Natural killer cell (primary cell): ENCODE results near the gene RAD9B. TPM values are rescaled to one million over a fixed set of nuclear protein-coding genes. Genes with fewer than 3 reads are reported as not detected.

Experiments used
- ATAC-seq, 3 donors: fragments of 150-1000 bp in 2 of 3; fragments of 200-7000 bp in 1 of 3; cut with Tn5 transposase; 1 replicate in 1 of 3; 2 replicates in 2 of 3; pipeline ENCODE4 v1.10.0; 2021; ENCODE audit warnings: mild to moderate bottlenecking in 2 of 3, moderate library complexity in 2 of 3
- DNase-seq, 2 donors: peaks; one replicate each; pipeline versions ENCODE4 v3.0.0 to v3.0.0-alpha.2; 2013 to 2021; ENCODE audit warnings: mixed read lengths in 1 of 2
- H3K27ac ChIP-seq: one replicate; pipeline ENCODE4 v1.5.1; 2013; ENCODE audit warnings: mild to moderate bottlenecking, low read length
- H3K27me3 ChIP-seq: one replicate; pipeline ENCODE4 v1.6.1; 2013; ENCODE audit warnings: low read length; ENCODE audit not compliant: control insufficient read depth, insufficient read depth
- H3K36me3 ChIP-seq: one replicate; pipeline ENCODE4 v1.6.1; 2013; ENCODE audit warnings: low read length; ENCODE audit not compliant: control insufficient read depth, insufficient read depth
- H3K4me1 ChIP-seq: one replicate; pipeline ENCODE4 v1.6.1; 2013; ENCODE audit warnings: low read length; ENCODE audit not compliant: control insufficient read depth, insufficient read depth
- H3K4me3 ChIP-seq: one replicate; pipeline ENCODE4 v1.5.1; 2013; ENCODE audit warnings: low read length
- H3K9me3 ChIP-seq: one replicate; pipeline ENCODE4 v1.6.1; 2013; ENCODE audit warnings: low read length; ENCODE audit not compliant: control insufficient read depth, insufficient read depth
- H3K27ac Mint-ChIP-seq, 2 donors: one replicate each; pipeline ENCODE4 v1.8.0; 2022; ENCODE audit warnings: mild to moderate bottlenecking in 2 of 2, mixed read lengths in 2 of 2, moderate library complexity in 1 of 2
- H3K27me3 Mint-ChIP-seq, 2 donors: one replicate each; pipeline ENCODE4 v1.8.0; 2022; ENCODE audit warnings: low read depth in 2 of 2, mixed read lengths in 2 of 2
- H3K36me3 Mint-ChIP-seq: one replicate; pipeline ENCODE4 v1.8.0; 2022; ENCODE audit warnings: mixed read lengths
- H3K4me1 Mint-ChIP-seq, 2 donors: one replicate each; pipeline ENCODE4 v1.8.0; 2022; ENCODE audit warnings: mixed read lengths in 2 of 2
- H3K4me3 Mint-ChIP-seq: one replicate; pipeline ENCODE4 v1.8.0; 2022; ENCODE audit warnings: mild to moderate bottlenecking, moderate library complexity, mixed read lengths
- H3K9me3 Mint-ChIP-seq, 2 donors: one replicate each; pipeline ENCODE4 v1.8.0; 2022; ENCODE audit warnings: mixed read lengths in 2 of 2
- WGBS: methylation state at CpG from one replicate; pipeline ENCODE4 v1.1.7; 2013; ENCODE audit warnings: missing lambda C conversion rate; ENCODE audit not compliant: insufficient coverage; 5-methylcytosine and 5-hydroxymethylcytosine counted together
- intact Hi-C: fragments of 100-400 bp; cut with micrococcal nuclease; formaldehyde crosslinking; loops from one replicate; pipeline ENCODE4 v1.14.2; 2022
- total RNA-seq, 4 donors: library from RNA; stranded (reverse); fragments of 120-200 nt in 1 of 4; gene quantifications; one replicate each; pipeline versions ENCODE4 v1.2.3 to v1.2.4, GENCODE V29; 2013 to 2022
- TF ChIP-seq, protein P1 (sequence below): fragments of 200-600 bp; IDR thresholded peaks from one replicate; pipeline ENCODE4 v1.8.0; 2022; ENCODE audit warnings: antibody characterized with exemption

RAD9B gene
- total RNA-seq, 3 donors from 2014 or later (not counting 1 experiment from before 2014, with no cell fraction given): 0.18 to 1.8 (median 0.91) TPM

GRCh38 chr12:110537605-110538409 lies 35.7 kb downstream of the RAD9B start:
- no peaks in the 10 kb centered on the region for H3K36me3 Mint-ChIP-seq
- no peaks in the 10 kb centered on the region for H3K4me1 ChIP-seq
- intact Hi-C loops: no loop called here
- H3K27me3 ChIP-seq: no peaks in the 10 kb centered on the region
- no peak for DNase-seq
- peaks cover 44% of the 10 kb centered on the region for H3K36me3 ChIP-seq
- H3K27me3 Mint-ChIP-seq: no peaks in the 10 kb centered on the region
- TF ChIP-seq, protein P1, sequence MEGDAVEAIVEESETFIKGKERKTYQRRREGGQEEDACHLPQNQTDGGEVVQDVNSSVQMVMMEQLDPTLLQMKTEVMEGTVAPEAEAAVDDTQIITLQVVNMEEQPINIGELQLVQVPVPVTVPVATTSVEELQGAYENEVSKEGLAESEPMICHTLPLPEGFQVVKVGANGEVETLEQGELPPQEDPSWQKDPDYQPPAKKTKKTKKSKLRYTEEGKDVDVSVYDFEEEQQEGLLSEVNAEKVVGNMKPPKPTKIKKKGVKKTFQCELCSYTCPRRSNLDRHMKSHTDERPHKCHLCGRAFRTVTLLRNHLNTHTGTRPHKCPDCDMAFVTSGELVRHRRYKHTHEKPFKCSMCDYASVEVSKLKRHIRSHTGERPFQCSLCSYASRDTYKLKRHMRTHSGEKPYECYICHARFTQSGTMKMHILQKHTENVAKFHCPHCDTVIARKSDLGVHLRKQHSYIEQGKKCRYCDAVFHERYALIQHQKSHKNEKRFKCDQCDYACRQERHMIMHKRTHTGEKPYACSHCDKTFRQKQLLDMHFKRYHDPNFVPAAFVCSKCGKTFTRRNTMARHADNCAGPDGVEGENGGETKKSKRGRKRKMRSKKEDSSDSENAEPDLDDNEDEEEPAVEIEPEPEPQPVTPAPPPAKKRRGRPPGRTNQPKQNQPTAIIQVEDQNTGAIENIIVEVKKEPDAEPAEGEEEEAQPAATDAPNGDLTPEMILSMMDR: no peak
- H3K4me3 Mint-ChIP-seq: no peak overlapping the region
- H3K4me1 Mint-ChIP-seq: peaks cover 6 to 9% of the 10 kb centered on the region in 2 donors
- H3K27ac Mint-ChIP-seq: no peak overlapping the region
- 91% methylated on average over 9 of the region's 9 CpGs for WGBS
- no peak overlapping the region for H3K27ac ChIP-seq
- H3K4me3 ChIP-seq: no peak overlapping the region
- H3K9me3 ChIP-seq: no peaks in the 10 kb centered on the region
- no peak for ATAC-seq
- no peaks in the 10 kb centered on the region for H3K9me3 Mint-ChIP-seq

GRCh38 chr12:110538869-110539622 lies 36.9 kb downstream of the RAD9B start:
- intact Hi-C loops: no loop called here
- H3K4me3 Mint-ChIP-seq: no peak overlapping the region
- no peaks in the 10 kb centered on the region for H3K36me3 Mint-ChIP-seq
- WGBS: 90% methylated on average over 3 of the region's 5 CpGs
- TF ChIP-seq, protein P1: no peak
- no peak for ATAC-seq
- Histone ChIP-seq H3K4me3 (no peak overlapping the region), H3K4me1 (no peaks in the 10 kb centered on the region), H3K27ac (no peak overlapping the region), H3K27me3 (no peaks in the 10 kb centered on the region), H3K9me3 (no peaks in the 10 kb centered on the region), H3K36me3 (peaks cover 50% of the 10 kb centered on the region)
- no peak for DNase-seq
- H3K27me3 Mint-ChIP-seq: no peaks in the 10 kb centered on the region
- no peaks in the 10 kb centered on the region for H3K9me3 Mint-ChIP-seq
- H3K27ac Mint-ChIP-seq: peak overlapping the region; percentile 48
- H3K4me1 Mint-ChIP-seq: peaks cover 15 to 19% of the 10 kb centered on the region in 2 donors

GRCh38 chr12:110540048-110540447 lies 37.9 kb downstream of the RAD9B start:
- Mint-ChIP-seq H3K4me1 (peaks cover 15 to 19% of the 10 kb centered on the region in 2 donors), H3K27me3 (no peaks in the 10 kb centered on the region), H3K36me3 (no peaks in the 10 kb centered on the region), H3K27ac (no peak overlapping the region), H3K4me3 (no peak overlapping the region), H3K9me3 (no peaks in the 10 kb centered on the region)
- no peaks in the 10 kb centered on the region for H3K4me1 ChIP-seq
- H3K36me3 ChIP-seq: peaks cover 52% of the 10 kb centered on the region
- TF ChIP-seq, protein P1: no peak
- DNase-seq (no peak), ATAC-seq (no peak)
- no peak overlapping the region for H3K27ac ChIP-seq
- H3K27me3 ChIP-seq: no peaks in the 10 kb centered on the region
- 94% methylated on average over 6 of the region's 8 CpGs for WGBS
- no peak overlapping the region for H3K4me3 ChIP-seq
- no peaks in the 10 kb centered on the region for H3K9me3 ChIP-seq
- intact Hi-C loops: no loop called here
